Transverse colon (tissue), 4 donors: ENCODE data around the gene NR4A2. TPM values are rescaled to one million over a fixed set of nuclear protein-coding genes. Genes with fewer than 3 reads are reported as not detected.

ENCODE experiments used
- DNase-seq: peaks from one replicate; pipeline ENCODE4 v3.0.0-alpha.2; 2019
- H3K27ac ChIP-seq, 4 donors: fragments of 200-600 bp; sonication (generic); 2 replicates each; pipeline ENCODE4 v1.5.1; 2016 to 2018; ENCODE audit warnings: inconsistent platforms in 4 of 4
- H3K27me3 ChIP-seq: fragments of 200-600 bp; sonication (generic); 2 replicates; pipeline ENCODE4 v1.5.1; 2017; ENCODE audit warnings: inconsistent platforms
- H3K36me3 ChIP-seq, 4 donors: fragments of 200-600 bp; sonication (generic); 2 replicates each; pipeline ENCODE4 v1.5.1; 2017 to 2019; ENCODE audit warnings: inconsistent platforms in 4 of 4
- H3K4me1 ChIP-seq, 4 donors: fragments of 200-600 bp; sonication (generic); 2 replicates each; pipeline ENCODE4 v1.5.1; 2017 to 2020; ENCODE audit warnings: inconsistent platforms in 4 of 4
- H3K4me3 ChIP-seq, 4 donors: fragments of 200-600 bp; sonication (generic); 1 replicate in 1 of 4; 2 replicates in 3 of 4; pipeline versions ENCODE4 v1.5.1 to v1.6.1; 2017 to 2019; ENCODE audit warnings: inconsistent platforms in 4 of 4
- H3K9me3 ChIP-seq, 2 donors: fragments of 200-600 bp; sonication (generic); 2 replicates each; pipeline ENCODE4 v1.5.1; 2017 to 2019; ENCODE audit warnings: inconsistent platforms in 2 of 2
- CTCF ChIP-seq, 5 experiments: fragments of 200-600 bp in 3 of 5; fragments of 450-650 bp in 2 of 5; sonication (generic) in 3 of 5; IDR thresholded peaks; 1 replicate in 2 of 5; 2 replicates in 3 of 5; pipeline ENCODE4 v1.5.1; 2016 to 2017; ENCODE audit warnings: antibody characterized with exemption in 5 of 5, inconsistent platforms in 3 of 5, mild to moderate bottlenecking in 2 of 5, moderate library complexity in 1 of 5
- EP300 ChIP-seq: sonication (generic); formaldehyde crosslinking; IDR thresholded peaks from one replicate; pipeline ENCODE4 v1.6.1; 2017; ENCODE audit warnings: antibody characterized with exemption, low read depth
- POLR2A ChIP-seq: fragments of 450-650 bp; IDR thresholded peaks from one replicate; pipeline ENCODE4 v1.6.1; 2016; ENCODE audit warnings: antibody characterized with exemption, mild to moderate bottlenecking, moderate library complexity
- POLR2AphosphoS5 ChIP-seq, 3 donors: sonication (generic); formaldehyde crosslinking; IDR thresholded peaks; one replicate each; pipeline ENCODE4 v1.6.1; 2016; ENCODE audit warnings: antibody characterized with exemption in 3 of 3
- WGBS, 2 donors: methylation state at CpG; one replicate each; pipeline ENCODE4 v1.1.5; 2018; ENCODE audit warnings: low coverage in 1 of 2; 5-methylcytosine and 5-hydroxymethylcytosine counted together
- in situ Hi-C, 4 donors: fragments of 200-750 bp; cut with MboI; loops; one replicate each; pipeline versions ENCODE4 v1.15.0 to v1.15.1; 2017; ENCODE audit warnings: low sequenced_read_pairs in 3 of 4, low pct_ligation_motif_present in 1 of 4, low pct_unique_long_range_greater_than_20kb in 1 of 4
- intact Hi-C: fragments of 100-400 bp; cut with DNase I; formaldehyde crosslinking; loops from one replicate; pipeline ENCODE4 v1.15.1; 2023; ENCODE audit warnings: low total_unique reads
- total RNA-seq, 4 donors: library from RNA; depleted of rRNA; stranded (reverse); fragments of >200 nt; gene quantifications; one replicate each; pipeline ENCODE4 v1.1.0, GENCODE V29; 2016

NR4A2 gene
- total RNA-seq, 4 donors from 2014 or later, result 2.9 to 7.4 (median 4.1) TPM

GRCh38 chr2:156309917-156310316, 22.6 kb downstream of the NR4A2 start:
- H3K4me1 ChIP-seq, result no peaks in the 10 kb centered on the region
- in situ Hi-C loops, result no loop called here
- no peaks in the 10 kb centered on the region for H3K36me3 ChIP-seq
- peaks cover 8% of the 10 kb centered on the region for H3K27me3 ChIP-seq
- intact Hi-C loops, result loop anchor here (5.0 kb wide), 1 partner anchor 347 kb away; no protein-coding TSS in a partner anchor
- WGBS, 2 donors, result 78 to 100% methylated on average over 1 of the region's 1 CpG
- TF ChIP-seq EP300, result no peak
- TF ChIP-seq POLR2A, result no peak
- no peak for TF ChIP-seq CTCF (IDR thresholded peaks at IDR 0.05)
- no peak for TF ChIP-seq POLR2AphosphoS5 (IDR thresholded peaks at IDR 0.05)
- no peak overlapping the region for H3K27ac ChIP-seq
- no peak overlapping the region for H3K4me3 ChIP-seq
- H3K9me3 ChIP-seq, result no peaks in the 10 kb centered on the region
- DNase-seq, result no peak

- Histone ChIP-seq H3K4me3 (no peak overlapping the region), H3K36me3 (no peaks in the 10 kb centered on the region), H3K27ac (no peak overlapping the region), H3K27me3 (peaks cover 4% of the 10 kb centered on the region), H3K4me1 (no peaks in the 10 kb centered on the region), H3K9me3 (no peaks in the 10 kb centered on the region)
- intact Hi-C loops (no loop called here), in situ Hi-C loops (no loop called here)
- DNase-seq, result no peak
- no peak for TF ChIP-seq EP300
- TF ChIP-seq POLR2AphosphoS5 (IDR thresholded peaks at IDR 0.05), result no peak
- no peak for TF ChIP-seq CTCF (IDR thresholded peaks at IDR 0.05)
- TF ChIP-seq POLR2A, result no peak
Measured at GRCh38 chr2:156309167-156309566, 23.4 kb downstream of the NR4A2 start.

- TF ChIP-seq POLR2AphosphoS5 (IDR thresholded peaks at IDR 0.05) (no peak), CTCF (IDR thresholded peaks at IDR 0.05) (no peak), POLR2A (no peak), EP300 (no peak)
- in situ Hi-C loops (no loop called here), intact Hi-C loops (no loop called here)
- Histone ChIP-seq H3K4me1 (no peaks in the 10 kb centered on the region), H3K9me3 (no peaks in the 10 kb centered on the region), H3K36me3 (no peaks in the 10 kb centered on the region), H3K4me3 (no peak overlapping the region), H3K27ac (no peak overlapping the region), H3K27me3 (no peaks in the 10 kb centered on the region)
- WGBS, 2 donors, result 82 to 90% methylated on average over 1 of the region's 1 CpG
- no peak for DNase-seq
Measured at GRCh38 chr2:156306821-156307220, 25.7 kb downstream of the NR4A2 start.

GRCh38 chr2:156305121-156305520, 27.4 kb downstream of the NR4A2 start:
- in situ Hi-C loops (no loop called here), intact Hi-C loops (no loop called here)
- no peaks in the 10 kb centered on the region for H3K4me1 ChIP-seq

More at GRCh38 chr2:156305121-156305520, 27.4 kb downstream of the NR4A2 start:
- Histone ChIP-seq H3K36me3 (no peaks in the 10 kb centered on the region), H3K27me3 (no peaks in the 10 kb centered on the region), H3K9me3 (no peaks in the 10 kb centered on the region), H3K4me3 (no peak overlapping the region), H3K27ac (no peak overlapping the region)
- no peak for TF ChIP-seq POLR2AphosphoS5 (IDR thresholded peaks at IDR 0.05)
- TF ChIP-seq EP300, result no peak
- TF ChIP-seq POLR2A, result no peak
- no peak for TF ChIP-seq CTCF (IDR thresholded peaks at IDR 0.05)
- no peak for DNase-seq
